GM19035 (cell line): ENCODE measurements around the gene SLC10A3.

Experiments used
- ATAC-seq: cut with Tn5 transposase; IDR thresholded peaks from one replicate; pipeline ENCODE4 v1.9.1; 2021; ENCODE audit not compliant: unreplicated experiment

Gene SLC10A3

GRCh38 chrX:154466036-154466435 is 24.4 kb downstream of the SLC10A3 start:
- ATAC-seq, result no peak

- ATAC-seq, result no peak
Measured at GRCh38 chrX:154465601-154466000, 24.8 kb downstream of the SLC10A3 start.

DNA sequence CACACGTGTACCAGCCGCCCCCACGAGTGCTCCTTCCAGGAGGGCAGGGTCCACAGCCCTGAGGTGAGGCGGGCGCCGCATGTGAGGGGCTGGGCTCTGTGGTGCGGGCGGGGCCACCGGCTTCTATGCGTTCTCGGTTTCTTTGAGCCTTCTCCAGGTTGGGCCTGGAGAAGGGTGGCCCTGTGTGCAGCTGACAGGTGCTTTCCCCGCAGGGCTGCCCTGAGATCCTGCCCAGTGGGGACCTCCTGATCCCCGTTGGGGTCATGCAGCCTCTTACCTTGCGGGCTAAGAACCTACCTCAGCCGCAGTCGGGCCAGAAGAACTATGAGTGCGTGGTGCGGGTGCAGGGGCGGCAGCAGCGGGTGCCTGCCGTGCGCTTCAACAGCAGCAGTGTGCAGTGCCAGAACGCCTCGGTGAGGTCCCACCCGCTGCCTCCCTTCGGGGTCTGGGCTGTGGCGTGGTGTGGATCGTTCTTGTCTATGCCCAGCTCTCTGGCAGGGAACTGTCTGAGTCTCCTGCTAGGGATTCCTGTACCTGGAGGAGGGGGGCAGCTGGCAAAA is 25.5 kb downstream of the SLC10A3 start:
- ATAC-seq, result no peak

GRCh38 chrX:154463611-154464220 is 26.7 kb downstream of the SLC10A3 start:
- no peak for ATAC-seq

DNA sequence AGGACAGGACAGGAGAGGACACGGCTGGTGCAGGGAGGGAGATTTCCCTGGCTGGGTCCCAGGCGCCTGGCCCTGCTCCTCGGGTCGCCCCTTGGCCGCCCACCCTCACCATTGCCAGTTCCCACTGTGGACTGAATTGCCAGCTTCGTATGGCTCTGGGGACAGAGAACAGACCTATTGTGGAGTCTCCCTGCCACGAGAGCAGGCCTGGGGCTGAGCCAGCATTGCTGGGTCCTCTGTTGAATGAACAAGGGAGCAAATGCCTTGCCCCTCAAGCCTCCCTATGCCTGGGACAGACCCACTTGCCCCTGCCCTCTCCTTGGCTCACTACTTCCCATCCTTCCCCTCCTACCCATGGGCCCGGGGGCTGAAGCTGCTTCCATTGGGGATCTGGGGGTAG is 28.0 kb downstream of the SLC10A3 start:
- ATAC-seq, result no peak

GRCh38 chrX:154460326-154460725 is 30.1 kb downstream of the SLC10A3 start:
- ATAC-seq, result no peak

DNA sequence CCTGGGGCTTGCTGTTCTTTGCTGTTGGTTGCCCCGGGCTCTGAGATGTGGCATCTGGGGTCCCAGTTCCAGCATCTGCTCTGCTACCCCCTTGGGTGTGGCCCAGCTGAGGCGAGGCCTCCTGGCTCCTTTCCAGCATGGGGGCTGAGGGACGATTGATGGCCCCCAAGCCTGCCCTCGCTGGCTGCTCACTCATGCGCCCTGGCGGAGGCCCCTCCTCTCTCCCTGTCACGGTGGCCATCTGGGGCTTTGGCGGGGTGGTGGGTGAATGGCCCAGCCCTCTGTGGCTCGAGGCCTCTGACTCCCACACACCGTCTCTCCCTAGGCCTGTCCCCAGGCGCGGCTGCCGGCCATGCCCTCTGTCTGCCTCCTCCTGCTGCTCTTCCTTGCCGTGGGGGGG is 30.6 kb downstream of the SLC10A3 start:
- no peak for ATAC-seq

DNA sequence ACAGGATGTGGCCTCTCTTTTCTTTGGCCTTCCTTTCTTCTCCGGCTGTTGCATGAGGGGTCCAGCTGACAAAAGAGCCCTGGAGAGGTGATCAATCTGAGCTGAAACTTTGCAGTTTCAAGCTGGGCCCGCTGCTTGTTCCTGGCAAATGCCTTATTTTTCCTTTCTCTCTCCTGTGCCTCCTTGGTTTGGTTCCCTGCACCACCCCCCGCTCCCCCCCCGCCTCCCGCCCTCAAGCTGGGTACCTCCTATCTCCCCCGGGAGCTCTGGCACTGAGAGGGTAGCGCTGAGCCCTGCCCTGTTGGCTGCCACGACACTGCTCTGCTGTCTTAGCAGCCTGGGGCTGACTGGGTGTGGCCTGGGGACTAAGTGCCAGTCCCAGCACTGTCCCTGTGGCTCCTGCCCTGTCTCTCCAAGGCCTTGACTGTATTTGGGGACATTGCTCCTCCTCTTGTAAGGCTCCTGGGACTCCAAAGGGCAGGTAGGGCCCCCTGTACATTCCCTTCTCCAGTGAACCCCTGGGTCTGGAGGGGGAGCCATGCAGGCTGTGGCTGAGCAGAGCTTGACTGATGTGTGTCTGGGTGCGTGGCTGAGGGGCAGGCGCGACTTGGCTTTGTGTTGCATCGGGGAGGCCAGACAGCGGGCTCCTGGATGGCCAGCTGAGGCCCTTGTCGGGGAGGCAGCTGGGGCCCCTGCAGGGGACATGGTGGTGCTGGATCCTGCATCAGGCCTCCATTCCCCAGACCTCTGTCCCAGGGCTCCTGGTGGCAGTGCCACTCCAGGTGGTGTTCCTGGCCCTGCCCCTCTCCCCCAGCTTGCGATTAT is 31.3 kb downstream of the SLC10A3 start:
- no peak for ATAC-seq

DNA sequence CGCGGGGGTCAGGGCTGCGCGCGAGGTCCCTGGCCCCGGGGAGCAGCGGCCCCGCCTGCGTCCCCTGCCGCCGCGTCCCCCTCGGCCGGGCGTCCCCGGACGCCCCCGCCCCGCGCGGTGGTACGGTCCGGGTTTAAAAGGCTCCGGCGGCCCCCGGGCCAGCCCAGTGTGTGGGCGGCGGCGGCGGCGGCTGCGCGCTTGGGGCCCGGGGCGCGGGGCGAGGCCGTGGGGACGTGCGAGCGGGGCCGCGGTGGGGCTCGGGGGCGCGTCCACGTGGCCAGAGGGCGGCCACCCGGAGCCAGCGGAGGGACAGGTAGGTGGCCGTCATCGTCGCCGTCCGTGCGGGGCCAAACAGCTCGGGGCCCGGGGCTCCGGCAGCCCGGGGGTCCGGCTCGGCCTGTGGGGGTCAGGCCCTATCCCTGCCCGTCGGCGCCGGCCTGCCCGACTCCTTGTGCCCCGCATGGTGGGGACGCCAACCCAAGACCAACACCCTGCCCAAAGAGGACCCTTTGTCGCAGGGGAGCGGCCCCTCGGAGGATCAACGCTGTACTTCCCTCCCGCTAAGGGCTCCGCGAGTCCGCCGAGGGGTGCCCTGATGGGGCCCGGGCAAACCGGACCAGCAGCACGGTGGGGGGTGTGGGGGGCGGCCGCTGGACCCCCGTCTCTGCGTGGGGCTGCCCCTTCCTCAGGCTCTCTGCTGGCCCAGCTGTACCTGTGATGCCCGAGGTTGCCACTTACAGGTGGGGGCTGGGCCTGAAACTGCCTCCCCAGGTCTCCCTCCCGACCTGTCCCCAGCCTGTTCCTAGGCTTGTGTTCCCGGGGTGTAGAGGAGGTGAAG is 32.1 kb downstream of the SLC10A3 start, which contains the start of gene PLXNA3:
PLXNA3 (plus strand) TSS at position 166 of the 838 bp plus-strand sequence. CDS start 1,903 bp downstream, outside the sequence.
- peak; percentile 60 for ATAC-seq

- peak; percentile 57 for ATAC-seq
Measured at GRCh38 chrX:154457491-154458115, 32.8 kb downstream of the SLC10A3 start.

- ATAC-seq, result no peak
Measured at GRCh38 chrX:154452823-154453222, 37.6 kb downstream of the SLC10A3 start.

DNA sequence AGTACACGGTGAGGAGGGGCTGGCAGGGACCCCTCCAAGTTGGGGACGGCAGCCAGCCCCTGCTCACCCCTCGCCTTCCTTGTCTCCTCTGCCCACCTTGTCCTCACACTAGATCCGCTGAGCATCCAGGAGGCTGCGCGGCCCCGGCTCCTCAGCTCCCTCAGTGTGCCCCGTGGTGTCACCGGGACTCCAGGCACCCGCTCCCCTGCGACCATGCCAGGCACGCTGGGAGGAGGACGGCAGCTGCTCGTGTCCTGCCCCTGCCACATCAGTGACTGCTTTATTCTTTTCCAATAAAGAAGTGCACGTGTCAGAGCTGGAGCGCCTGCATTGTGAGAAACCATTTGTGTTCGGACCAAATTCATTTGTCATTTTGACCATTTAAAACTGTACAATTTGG is 40.1 kb downstream of the SLC10A3 start:
- no peak for ATAC-seq

DNA sequence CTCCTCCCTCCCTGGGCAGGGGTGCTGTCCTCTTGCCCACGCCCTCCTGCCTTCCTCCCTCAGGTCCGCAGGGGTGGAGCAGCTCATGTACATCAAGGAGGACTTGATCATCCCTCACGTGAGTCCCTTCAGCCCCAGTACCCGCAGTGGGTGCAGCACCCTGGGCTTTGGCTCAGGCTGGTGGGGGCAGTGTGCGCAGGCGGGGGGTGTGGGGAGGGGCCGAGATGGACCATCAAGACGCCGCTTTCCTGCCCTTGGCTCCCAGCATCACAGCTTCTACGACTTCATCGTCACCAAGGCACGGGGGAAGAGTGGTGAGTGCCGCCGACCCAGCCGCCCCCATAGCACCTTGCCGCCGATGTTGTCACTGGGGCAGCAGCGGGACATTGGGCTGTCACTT is 40.8 kb downstream of the SLC10A3 start:
- no peak for ATAC-seq

DNA sequence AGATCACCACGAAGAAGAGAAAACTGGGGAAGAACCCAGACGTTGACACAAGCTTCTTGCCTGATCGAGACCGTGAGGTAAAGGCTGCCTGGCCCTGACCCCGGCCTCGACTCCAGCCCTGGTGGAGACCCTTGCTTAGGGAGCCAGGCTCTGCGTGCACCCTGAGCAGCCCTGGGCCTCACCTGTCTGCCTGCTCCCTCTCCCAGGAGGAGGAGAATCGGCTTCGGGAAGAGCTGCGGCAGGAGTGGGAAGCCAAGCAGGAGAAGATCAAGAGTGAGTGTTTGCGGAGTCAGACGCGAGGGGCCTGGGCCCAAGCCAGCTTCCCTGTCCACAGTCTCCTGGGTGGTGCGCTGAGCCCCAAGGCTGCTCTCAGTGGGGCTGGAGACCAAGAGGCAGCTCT is 41.9 kb downstream of the SLC10A3 start:
- no peak for ATAC-seq

GRCh38 chrX:154446430-154446829 is 44.0 kb downstream of the SLC10A3 start:
- ATAC-seq, result no peak

DNA sequence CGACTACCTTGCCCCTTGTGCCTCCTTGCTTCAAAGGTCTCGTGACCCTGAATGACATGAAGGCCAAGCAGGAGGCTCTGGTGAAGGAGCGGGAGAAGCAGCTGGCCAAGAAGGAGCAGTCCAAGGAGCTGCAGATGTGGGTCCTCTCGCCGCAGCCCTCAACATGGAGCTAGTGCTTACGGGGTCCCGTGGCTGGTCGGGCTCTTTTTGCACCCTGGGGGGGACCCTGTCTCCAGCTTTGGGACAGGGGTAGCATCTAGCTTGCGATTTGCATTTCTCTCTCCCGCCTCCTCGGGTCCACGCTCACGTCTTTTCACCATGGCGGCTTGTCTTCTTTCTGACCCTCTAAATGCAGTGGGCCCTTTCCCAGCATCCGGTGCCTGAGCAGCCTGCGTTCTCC is 44.7 kb downstream of the SLC10A3 start:
- ATAC-seq, result no peak

GRCh38 chrX:154444755-154445246 is 45.6 kb downstream of the SLC10A3 start:
- ATAC-seq, result no peak

DNA sequence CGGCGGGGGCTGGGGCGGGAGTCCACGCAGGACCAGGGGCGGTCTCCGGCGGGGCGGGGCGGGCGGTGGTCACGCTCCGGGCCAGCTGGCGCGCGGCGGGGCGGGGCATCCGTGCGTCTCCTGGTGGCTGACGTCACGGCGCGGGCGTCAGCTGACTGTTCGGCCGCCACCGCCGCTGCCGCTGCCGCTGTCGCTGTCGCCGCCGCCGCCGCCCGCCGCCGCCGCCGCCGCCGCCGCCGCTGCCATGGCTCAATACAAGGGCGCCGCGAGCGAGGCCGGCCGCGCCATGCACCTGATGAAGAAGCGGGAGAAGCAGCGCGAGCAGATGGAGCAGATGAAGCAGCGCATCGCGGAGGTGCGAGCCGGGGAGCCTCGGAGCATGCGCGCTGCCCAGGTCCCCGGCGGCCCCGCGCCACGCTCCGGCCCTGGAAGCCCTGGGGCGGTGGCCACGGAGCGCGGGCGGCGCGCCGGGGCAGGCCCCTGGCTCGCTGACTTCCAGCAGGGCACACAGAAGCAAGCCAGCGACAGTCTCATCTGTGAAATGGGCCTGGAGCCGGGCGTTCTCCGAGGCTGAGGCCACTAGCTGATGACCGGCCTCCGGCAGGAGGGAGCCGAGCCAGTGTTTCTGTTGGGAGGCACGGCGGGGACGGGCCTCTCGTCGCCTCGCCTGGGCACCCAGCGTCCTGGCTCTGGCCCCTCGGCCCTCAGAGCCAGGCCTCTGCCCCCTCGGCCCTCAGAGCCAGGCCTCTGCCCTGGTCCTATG is 46.3 kb downstream of the SLC10A3 start, which contains the start of gene FAM50A:
FAM50A (plus strand) TSS at position 150 of the 763 bp plus-strand sequence; CDS start at position 245, 95 bp downstream.
- ATAC-seq, result peak; percentile 84

DNA sequence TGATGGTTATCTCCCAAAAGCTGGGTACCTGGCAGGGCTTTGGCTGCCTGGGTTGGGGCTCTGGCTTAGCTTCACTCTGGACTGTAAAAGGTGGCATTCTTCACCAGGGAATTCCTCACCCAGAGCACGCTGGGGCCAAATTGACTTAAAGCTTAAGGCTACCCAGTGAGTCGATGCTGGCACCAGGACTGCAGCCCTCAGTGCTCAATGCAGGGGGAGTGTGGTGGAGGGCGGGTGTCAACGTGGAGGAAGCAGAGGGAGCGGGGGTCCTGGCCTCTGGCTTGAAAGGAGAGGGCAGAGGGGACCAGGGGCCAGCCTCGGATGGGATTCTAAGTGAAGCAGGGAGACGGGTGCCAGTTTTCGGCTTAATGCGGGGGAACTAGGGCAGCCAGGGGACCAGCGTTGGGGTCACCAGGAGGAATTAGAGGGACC is 46.9 kb downstream of the SLC10A3 start:
- ATAC-seq, result no peak
